Spleen (tissue), 11 donors: ENCODE measurements around the gene TEX38. TPM values are rescaled to one million over a fixed set of nuclear protein-coding genes. Genes with fewer than 3 reads are reported as not detected.

Source experiments
- DNase-seq: peaks from one replicate; pipeline ENCODE4 v3.0.0-alpha.2; 2020
- H3K27ac ChIP-seq, 8 donors: fragments of 200-600 bp; sonication (generic) in 7 of 8; 1 replicate in 4 of 8; 2 replicates in 4 of 8; pipeline versions ENCODE4 v1.5.0 to v1.8.0; 2016 to 2021; ENCODE audit warnings: inconsistent platforms in 4 of 8, mild to moderate bottlenecking in 4 of 8, moderate library complexity in 1 of 8
- H3K27me3 ChIP-seq, 7 donors: fragments of 200-600 bp; sonication (generic) in 6 of 7; replicated peaks in 1 of 7; 1 replicate in 4 of 7; 2 replicates in 3 of 7; pipeline versions ENCODE4 v1.5.0 to v1.8.0; 2016 to 2021; ENCODE audit warnings: inconsistent platforms in 3 of 7, mild to moderate bottlenecking in 1 of 7
- H3K36me3 ChIP-seq, 6 donors: fragments of 200-600 bp; sonication (generic) in 5 of 6; 1 replicate in 4 of 6; 2 replicates in 2 of 6; pipeline versions ENCODE4 v1.5.0 to v1.8.0; 2016 to 2021; ENCODE audit warnings: inconsistent platforms in 2 of 6
- H3K4me1 ChIP-seq, 6 donors: fragments of 200-600 bp; sonication (generic) in 5 of 6; 1 replicate in 3 of 6; 2 replicates in 3 of 6; pipeline versions ENCODE4 v1.5.0 to v1.8.0; 2016 to 2021; ENCODE audit warnings: inconsistent platforms in 3 of 6
- H3K4me3 ChIP-seq, 8 donors: fragments of 200-600 bp; sonication (generic) in 7 of 8; 1 replicate in 4 of 8; 2 replicates in 4 of 8; pipeline versions ENCODE4 v1.5.0 to v1.8.0; 2016 to 2021; ENCODE audit warnings: inconsistent platforms in 4 of 8, mild to moderate bottlenecking in 4 of 8, moderate library complexity in 2 of 8
- H3K9me3 ChIP-seq, 8 donors: fragments of 200-600 bp; sonication (generic) in 7 of 8; 1 replicate in 4 of 8; 2 replicates in 4 of 8; pipeline versions ENCODE4 v1.5.0 to v1.8.0; 2016 to 2021; ENCODE audit warnings: inconsistent platforms in 4 of 8
- CTCF ChIP-seq, 11 experiments: fragments of 200-600 bp in 7 of 11; fragments of 450-650 bp in 4 of 11; sonication (generic) in 4 of 11; IDR thresholded peaks in 8 of 11; conservative IDR thresholded peaks in 3 of 11; 1 replicate in 7 of 11; 2 replicates in 4 of 11; pipeline versions ENCODE4 v1.4.0 to v1.8.0; 2016 to 2021; ENCODE audit warnings: antibody characterized with exemption in 11 of 11, inconsistent platforms in 4 of 11, mild to moderate bottlenecking in 1 of 11
- POLR2A ChIP-seq, 3 donors: fragments of 450-650 bp; IDR thresholded peaks; one replicate each; pipeline ENCODE4 v1.5.1; 2017; ENCODE audit warnings: antibody characterized with exemption in 3 of 3, mild to moderate bottlenecking in 1 of 3
- POLR2AphosphoS5 ChIP-seq, 3 donors: sonication (generic); formaldehyde crosslinking; IDR thresholded peaks; one replicate each; pipeline ENCODE4 v1.5.1; 2017; ENCODE audit warnings: antibody characterized with exemption in 3 of 3
- WGBS, 5 donors: extraction: QIAGEN DNeasy Blood & Tissue Kit in 3 of 5; methylation state at CpG; one replicate each; pipeline versions ENCODE4 v1.1.5 to v1.1.7; 2013 to 2018; 5-methylcytosine and 5-hydroxymethylcytosine counted together
- intact Hi-C: fragments of 100-400 bp; cut with DNase I; formaldehyde crosslinking; loops from one replicate; pipeline ENCODE4 v1.15.0; 2023; ENCODE audit warnings: low total_unique reads
- polyA plus RNA-seq, 3 donors: library from polyadenylated mRNA; stranded (reverse); fragments of 200-250 nt; gene quantifications; one replicate each; pipeline ENCODE4 v1.2.1, GENCODE V29; 2013
- total RNA-seq, 7 donors: library from RNA; depleted of rRNA in 3 of 7; stranded (reverse); fragments of >200 nt in 3 of 7; fragmentation: NEBNext Ultra II Directional in 4 of 7; extraction: Animal tissue kit (Norgen Biotek cat#: 25700) in 4 of 7; gene quantifications; one replicate each; pipeline versions ENCODE4 v1.1.0 to v1.2.1, GENCODE V29; 2016 to 2021
- donor health status: healthy with polysubstance abuse.
- donor health status: DM: no; HTN: no; CAD: no; lungs with moderate emphysema.
- donor health status: DM: no; HTN: no; CAD: no.
- donor health status: Bipolar disorder and iron deficiency.
- donor health status: healthy.
- donor health status: DM: no; HTN: no; CAD: no.
- donor health status: DM: yes; HTN: yes; CAD: no.

Gene TEX38
- total and polyA plus RNA-seq, 10 donors = 0.09 to 0.11 TPM; not detected in 8

GRCh38 chr1:46721686-46722205 lies 50.1 kb downstream of the TEX38 start:
- Histone ChIP-seq H3K27me3 (peaks cover 0 to 11% (median 0%) of the 10 kb centered on the region in 7 donors), H3K36me3 (no peaks in the 10 kb centered on the region), H3K4me1 (peaks cover 15 to 33% (median 28%) of the 10 kb centered on the region in 6 donors), H3K9me3 (peaks cover 0 to 4% (median 0%) of the 10 kb centered on the region in 8 donors), H3K27ac (no peak overlapping the region), H3K4me3 (no peak overlapping the region)
- intact Hi-C loops = no loop called here
- 38 to 75% (median 62%) methylated on average over 2 to 3 of the region's 3 CpGs for WGBS, 5 donors
- DNase-seq = no peak
- no peak for TF ChIP-seq CTCF (IDR thresholded peaks at IDR 0.05 in 8 of 11, conservative IDR thresholded peaks at IDR 0.05 in 3 of 11)
- no peak for TF ChIP-seq POLR2A (IDR thresholded peaks at IDR 0.05)
- no peak for TF ChIP-seq POLR2AphosphoS5 (IDR thresholded peaks at IDR 0.05)

Other genes with a start within 250 kb of the TEX38 start
- not detected for gene DMBX1, start 182.0 kb upstream of the TEX38 start, total RNA-seq
- not detected for gene DMBX1, start 182.0 kb upstream of the TEX38 start, polyA plus RNA-seq
- gene KNCN, start 120.2 kb upstream of the TEX38 start, total RNA-seq = not detected
- not detected for gene KNCN, start 120.2 kb upstream of the TEX38 start, polyA plus RNA-seq
- 100 to 1,000 TPM in 5 of 7 donors, 10 to 100 TPM in 2; 67.3 to 169 (median 114) TPM for gene MKNK1, start 67.6 kb upstream of the TEX38 start, total RNA-seq
- gene MKNK1, start 67.6 kb upstream of the TEX38 start, polyA plus RNA-seq = 10 to 100 TPM; 19.2 to 42.7 (median 35.6) TPM
- gene MOB3C, start 55.0 kb upstream of the TEX38 start, total RNA-seq = 10 to 100 TPM; 20.6 to 27.5 (median 24.5) TPM
- 10 to 100 TPM in 2 of 3 donors, 1 to 10 TPM in 1; 8.2 to 17.6 (median 11.9) TPM for gene MOB3C, start 55.0 kb upstream of the TEX38 start, polyA plus RNA-seq
- gene ATPAF1, start 3.5 kb upstream of the TEX38 start, total RNA-seq = 10 to 100 TPM; 23.7 to 39.5 (median 25.1) TPM
- gene ATPAF1, start 3.5 kb upstream of the TEX38 start, polyA plus RNA-seq = 10 to 100 TPM; 23.7 to 31.7 (median 29.6) TPM
- gene EFCAB14, start 47.3 kb downstream of the TEX38 start, total RNA-seq = 100 to 1,000 TPM in 5 of 7 donors, 10 to 100 TPM in 2; 82.1 to 126 (median 107) TPM
- 10 to 100 TPM; 15.1 to 24.4 (median 18.3) TPM for gene EFCAB14, start 47.3 kb downstream of the TEX38 start, polyA plus RNA-seq
- 1 to 10 TPM in 2 of 7 donors, under 1 TPM in 2, not detected in 3; 0.32 to 2.3 (median 0.74) TPM for gene CYP4B1, start 127.2 kb downstream of the TEX38 start, total RNA-seq
- gene CYP4B1, start 127.2 kb downstream of the TEX38 start, polyA plus RNA-seq = 1 to 10 TPM in 2 of 3 donors, under 1 TPM in 1; 0.83 to 3.5 (median 1.7) TPM